Measurements from ENCODE around the gene RAI1.

- TF ChIP-seq CTCF (tag by site-specific recombination; IDR thresholded peaks at IDR 0.05) (no peak), SP3 (tag by site-specific recombination; IDR thresholded peaks at IDR 0.05) (no peak), REST (tag by site-specific recombination; IDR thresholded peaks at IDR 0.05) (no peak)
Measured at GRCh38 chr17:17794382-17794781, 113.1 kb downstream of the RAI1 start.

Measured in HEK293 (cell line).